ENCODE results near the gene DYNC1LI2. TPM values are rescaled to one million over a fixed set of nuclear protein-coding genes. Genes with fewer than 3 reads are reported as not detected.

Gene DYNC1LI2
- total and polyA plus RNA-seq, 10 of the 15 experiments (the other 5 are each of a cell fraction or from before 2014, with no cell fraction given) = 6.0 to 46.5 (median 33.7) TPM

DNA sequence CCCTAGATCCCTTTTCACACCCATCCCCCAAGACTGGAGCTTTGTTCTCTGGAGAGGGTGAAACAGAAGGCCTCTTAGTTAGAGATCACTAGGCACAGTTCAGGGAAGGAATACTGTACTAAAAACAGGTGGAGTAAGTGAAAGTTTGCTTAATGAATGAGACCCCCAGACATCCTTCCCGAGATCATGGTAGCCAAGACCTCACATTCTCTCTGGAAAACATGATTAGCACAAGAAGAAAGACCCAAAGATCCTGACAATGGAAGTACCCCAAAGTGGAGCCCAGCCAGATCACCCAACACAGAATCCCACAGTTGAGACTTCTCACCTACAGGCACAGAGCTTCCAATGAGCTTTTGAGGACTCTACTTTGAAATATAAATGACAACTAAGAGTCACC is 51.5 kb downstream of the DYNC1LI2 start:
- in situ Hi-C loops (cut with MboI) (no loop called here), intact Hi-C loops (cut with micrococcal nuclease; ENCODE audit: unreplicated experiment) (no loop called here)
- ChIA-PET SMC1A (ENCODE audit: uncharacterized antibody, unreplicated experiment) (no interaction called here), POLR2A (interaction anchor here (0.6 kb wide), 1 partner anchor 31 kb away, joined by 4 read pairs; no protein-coding TSS in a partner anchor), RAD21 (ENCODE audit: unreplicated experiment) (no interaction called here), CTCF (interaction anchor here (1.4 kb wide), 1 partner anchor 131 kb away, joined by 3 read pairs; the partner anchor contains the start of gene NAE1)
- 0% methylated on average over 1 of the region's 1 CpG for WGBS (ENCODE audit: insufficient coverage, insufficient replicate concordance, low lambda C conversion rate, missing lambda C conversion rate)
- FAIRE-seq (no peak), ATAC-seq (no peak), DNase-seq (ENCODE audit: low read depth, low spot score) (no peak)
- Histone ChIP-seq H3K79me2 (ENCODE audit: control insufficient read depth, insufficient read depth, low read length) (no peaks in the 10 kb centered on the region), H3K27ac (ENCODE audit: control insufficient read depth, insufficient read depth) (no peak overlapping the region), H3K4me3 (no peak overlapping the region), H3K27me3 (replicated peaks in 1 of 2; ENCODE audit: control insufficient read depth in 2 of 2, insufficient read depth in 2 of 2, low read length in 1 of 2) (peaks cover 0 to 12% of the 10 kb centered on the region in 2 experiments), H3K4me2 (ENCODE audit: control insufficient read depth, insufficient read depth) (no peak overlapping the region), H2AFZ (ENCODE audit: control insufficient read depth, low read depth, low read length) (no peak overlapping the region), H3K36me3 (ENCODE audit: control insufficient read depth in 2 of 2, insufficient read depth in 2 of 2, low read length in 1 of 2) (no peaks in the 10 kb centered on the region), H4K20me1 (ENCODE audit: control insufficient read depth, insufficient read depth) (no peaks in the 10 kb centered on the region), H3K9ac (ENCODE audit: control insufficient read depth, insufficient read depth, low read length) (no peak overlapping the region), H3K9me3 (replicated peaks; ENCODE audit: control insufficient read depth, insufficient read depth, low read length) (no peaks in the 10 kb centered on the region), H3K4me1 (ENCODE audit: control insufficient read depth, insufficient read depth, low read length) (no peaks in the 10 kb centered on the region)
- BruUV-seq (replicated peaks) = no TSS peak
- no peak for TF ChIP-seq POLR2AphosphoS5 (IDR thresholded peaks at IDR 0.05; ENCODE audit: low read length)
- no peak for TF ChIP-seq CHD4 (IDR thresholded peaks at IDR 0.05)
- TF ChIP-seq ZNF24 (IDR thresholded peaks at IDR 0.05) = no peak
- TF ChIP-seq, protein P1, sequence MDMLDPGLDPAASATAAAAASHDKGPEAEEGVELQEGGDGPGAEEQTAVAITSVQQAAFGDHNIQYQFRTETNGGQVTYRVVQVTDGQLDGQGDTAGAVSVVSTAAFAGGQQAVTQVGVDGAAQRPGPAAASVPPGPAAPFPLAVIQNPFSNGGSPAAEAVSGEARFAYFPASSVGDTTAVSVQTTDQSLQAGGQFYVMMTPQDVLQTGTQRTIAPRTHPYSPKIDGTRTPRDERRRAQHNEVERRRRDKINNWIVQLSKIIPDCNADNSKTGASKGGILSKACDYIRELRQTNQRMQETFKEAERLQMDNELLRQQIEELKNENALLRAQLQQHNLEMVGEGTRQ (IDR thresholded peaks at IDR 0.05; ENCODE audit: borderline replicate concordance, low read depth, low read length) = no peak
- no peak for TF ChIP-seq DPF2 (IDR thresholded peaks at IDR 0.05)
- TF ChIP-seq ZBED1 (IDR thresholded peaks at IDR 0.05; ENCODE audit: borderline replicate concordance) = no peak
- no peak for TF ChIP-seq PAX5 (IDR thresholded peaks at IDR 0.05; ENCODE audit: borderline replicate concordance, low read depth, low read length)
- no peak for TF ChIP-seq NFYB (IDR thresholded peaks at IDR 0.05; ENCODE audit: insufficient read depth, low read depth, low read length)
- no peak for TF ChIP-seq EP300 (IDR thresholded peaks at IDR 0.05; ENCODE audit: borderline replicate concordance in 1 of 2, control insufficient read depth in 1 of 2, low read depth in 2 of 2, low read length in 2 of 2)
- TF ChIP-seq, protein P2, sequence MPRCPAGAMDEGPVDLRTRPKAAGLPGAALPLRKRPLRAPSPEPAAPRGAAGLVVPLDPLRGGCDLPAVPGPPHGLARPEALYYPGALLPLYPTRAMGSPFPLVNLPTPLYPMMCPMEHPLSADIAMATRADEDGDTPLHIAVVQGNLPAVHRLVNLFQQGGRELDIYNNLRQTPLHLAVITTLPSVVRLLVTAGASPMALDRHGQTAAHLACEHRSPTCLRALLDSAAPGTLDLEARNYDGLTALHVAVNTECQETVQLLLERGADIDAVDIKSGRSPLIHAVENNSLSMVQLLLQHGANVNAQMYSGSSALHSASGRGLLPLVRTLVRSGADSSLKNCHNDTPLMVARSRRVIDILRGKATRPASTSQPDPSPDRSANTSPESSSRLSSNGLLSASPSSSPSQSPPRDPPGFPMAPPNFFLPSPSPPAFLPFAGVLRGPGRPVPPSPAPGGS (IDR thresholded peaks at IDR 0.05; ENCODE audit: borderline replicate concordance, insufficient read depth, low read depth, low read length, poor library complexity, severe bottlenecking) = no peak
- TF ChIP-seq FOXK2 (IDR thresholded peaks at IDR 0.05) = no peak
- no peak for TF ChIP-seq SREBF2 (IDR thresholded peaks at IDR 0.05; ENCODE audit: low read length)
- no peak for TF ChIP-seq TAF1 (IDR thresholded peaks at IDR 0.05; ENCODE audit: borderline replicate concordance, low read depth, low read length)
